ENCODE data around the gene NBPF20. TPM values are rescaled to one million over a fixed set of nuclear protein-coding genes. Genes with fewer than 3 reads are reported as not detected.
"Not testable (repeated sequence)": the region's sequence is repeated elsewhere in the genome, so short reads cannot be mapped to it uniquely, and the experiment has no call there.

NBPF20 gene, protein sequence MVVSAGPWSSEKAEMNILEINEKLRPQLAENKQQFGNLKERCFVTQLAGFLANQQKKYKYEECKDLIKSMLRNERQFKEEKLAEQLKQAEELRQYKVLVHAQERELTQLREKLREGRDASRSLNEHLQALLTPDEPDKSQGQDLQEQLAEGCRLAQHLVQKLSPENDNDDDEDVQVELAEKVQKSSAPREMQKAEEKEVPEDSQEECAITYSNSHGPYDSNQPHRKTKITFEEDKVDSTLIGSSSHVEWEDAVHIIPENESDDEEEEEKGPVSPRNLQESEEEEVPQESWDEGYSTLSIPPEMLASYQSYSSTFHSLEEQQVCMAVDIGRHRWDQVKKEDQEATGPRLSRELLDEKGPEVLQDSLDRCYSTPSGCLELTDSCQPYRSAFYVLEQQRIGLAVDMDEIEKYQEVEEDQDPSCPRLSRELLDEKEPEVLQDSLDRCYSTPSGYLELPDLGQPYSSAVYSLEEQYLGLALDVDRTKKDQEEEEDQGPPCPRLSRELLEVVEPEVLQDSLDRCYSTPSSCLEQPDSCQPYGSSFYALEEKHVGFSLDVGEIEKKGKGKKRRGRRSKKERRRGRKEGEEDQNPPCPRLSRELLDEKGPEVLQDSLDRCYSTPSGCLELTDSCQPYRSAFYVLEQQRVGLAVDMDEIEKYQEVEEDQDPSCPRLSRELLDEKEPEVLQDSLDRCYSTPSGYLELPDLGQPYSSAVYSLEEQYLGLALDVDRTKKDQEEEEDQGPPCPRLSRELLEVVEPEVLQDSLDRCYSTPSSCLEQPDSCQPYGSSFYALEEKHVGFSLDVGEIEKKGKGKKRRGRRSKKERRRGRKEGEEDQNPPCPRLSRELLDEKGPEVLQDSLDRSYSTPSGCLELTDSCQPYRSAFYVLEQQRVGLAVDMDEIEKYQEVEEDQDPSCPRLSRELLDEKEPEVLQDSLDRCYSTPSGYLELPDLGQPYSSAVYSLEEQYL (N-terminal part only)
- 0.59 TPM for polyA plus RNA-seq (2013, experiment 1 of 2; ENCODE audit: insufficient read length)
- 0.50 TPM for polyA plus RNA-seq (2013, experiment 2 of 2; ENCODE audit: insufficient read length)

DNA sequence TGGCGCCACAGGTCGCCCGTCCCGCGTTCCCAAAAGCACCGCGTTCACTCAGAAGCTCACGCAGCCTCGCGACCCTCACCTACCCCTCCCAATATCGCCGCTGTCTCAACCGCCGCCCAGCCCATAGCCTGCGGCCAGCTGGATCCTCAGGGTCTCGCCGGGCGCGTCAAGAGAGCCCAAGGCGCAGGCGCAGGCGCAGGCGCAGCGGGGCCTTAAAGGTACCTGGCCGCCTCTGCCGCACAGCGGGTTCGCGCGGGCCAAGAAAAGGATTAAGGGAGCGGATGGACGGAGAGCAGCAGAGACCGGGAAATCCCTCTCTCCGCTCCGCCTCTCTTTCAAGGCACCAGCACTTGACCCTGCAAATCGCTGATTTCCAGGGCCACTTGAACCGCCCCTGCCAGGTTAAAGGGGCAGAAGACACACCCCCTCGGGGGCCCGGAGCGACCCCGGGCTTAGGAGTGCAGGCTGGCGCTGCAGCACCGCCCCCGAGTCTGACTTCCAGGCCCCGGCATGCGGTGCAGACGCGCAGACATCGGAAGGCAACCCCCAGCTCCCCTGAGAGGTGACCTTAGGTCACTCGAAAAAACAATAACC lies at the start of gene NBPF20:
TSS of gene NBPF20 (minus strand) at position 168 of the 594 bp plus-strand sequence. CDS start 20,331 bp downstream, outside the sequence.
- DNase-seq, result peak; percentile 66

DNA sequence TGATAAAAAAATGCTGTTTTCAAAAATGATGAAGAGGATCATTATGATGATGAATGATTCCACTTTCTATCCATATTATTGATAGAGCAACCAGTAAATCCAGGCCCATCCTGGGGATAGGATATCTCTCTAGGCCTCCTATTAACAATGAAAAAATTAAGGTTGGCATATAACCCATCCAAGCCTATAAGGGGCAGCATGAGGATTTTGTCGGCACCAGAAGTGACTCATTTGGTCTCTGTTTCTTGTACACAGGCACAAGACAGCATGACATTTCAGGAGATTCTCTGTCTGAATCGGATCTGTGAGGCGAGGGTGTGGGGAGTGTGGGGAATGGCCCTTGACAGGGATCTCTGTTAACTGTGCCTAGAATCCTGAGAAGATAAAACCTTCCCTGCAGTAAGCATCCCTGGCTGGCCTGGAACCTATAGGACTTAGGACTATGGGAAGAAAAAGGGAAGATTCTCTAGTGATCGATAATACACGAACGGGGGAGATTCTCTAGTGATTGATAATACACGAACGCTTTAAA lies 49.5 kb upstream of the NBPF20 start:
- DNase-seq, result not testable (repeated sequence)

DNA sequence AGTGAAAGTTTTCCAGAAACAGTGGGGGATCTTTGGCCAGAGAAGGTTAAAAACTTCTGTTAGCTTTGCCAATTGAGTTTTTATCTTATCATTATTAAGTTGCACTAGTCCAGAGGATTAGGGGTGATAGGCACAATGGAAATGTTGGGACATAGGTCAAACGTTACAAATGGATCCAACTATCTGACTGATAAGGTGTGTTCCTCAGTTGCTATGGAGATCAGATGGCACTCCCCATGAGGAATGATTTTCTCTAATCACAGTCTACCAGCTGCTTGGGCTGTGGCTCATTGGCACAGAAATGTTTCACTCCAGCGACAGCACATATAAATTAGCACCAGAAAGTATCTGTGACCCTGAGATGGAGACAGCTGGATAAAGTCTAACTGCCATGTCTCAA lies 47.3 kb upstream of the NBPF20 start:
- DNase-seq, result not testable (repeated sequence)

DNA sequence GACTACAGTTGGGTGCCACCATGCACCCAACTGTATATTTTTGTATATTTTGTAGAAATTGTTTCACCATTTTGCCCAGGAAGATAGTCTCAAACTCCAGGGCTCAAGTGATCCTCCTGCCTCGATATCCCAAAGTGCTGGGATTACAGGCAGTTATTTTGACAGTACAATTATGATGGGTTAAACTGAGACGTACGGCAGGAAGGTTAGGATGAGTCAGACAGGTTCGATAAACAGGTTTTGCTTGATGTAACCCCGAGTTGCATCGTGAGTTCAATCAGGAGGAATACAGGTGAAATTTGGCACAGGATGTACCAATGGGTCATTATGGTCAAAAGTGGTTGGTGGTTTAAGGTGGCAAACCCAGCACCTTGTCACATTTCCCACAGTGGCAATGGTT lies 46.0 kb upstream of the NBPF20 start:
- not testable (repeated sequence) for DNase-seq

DNA sequence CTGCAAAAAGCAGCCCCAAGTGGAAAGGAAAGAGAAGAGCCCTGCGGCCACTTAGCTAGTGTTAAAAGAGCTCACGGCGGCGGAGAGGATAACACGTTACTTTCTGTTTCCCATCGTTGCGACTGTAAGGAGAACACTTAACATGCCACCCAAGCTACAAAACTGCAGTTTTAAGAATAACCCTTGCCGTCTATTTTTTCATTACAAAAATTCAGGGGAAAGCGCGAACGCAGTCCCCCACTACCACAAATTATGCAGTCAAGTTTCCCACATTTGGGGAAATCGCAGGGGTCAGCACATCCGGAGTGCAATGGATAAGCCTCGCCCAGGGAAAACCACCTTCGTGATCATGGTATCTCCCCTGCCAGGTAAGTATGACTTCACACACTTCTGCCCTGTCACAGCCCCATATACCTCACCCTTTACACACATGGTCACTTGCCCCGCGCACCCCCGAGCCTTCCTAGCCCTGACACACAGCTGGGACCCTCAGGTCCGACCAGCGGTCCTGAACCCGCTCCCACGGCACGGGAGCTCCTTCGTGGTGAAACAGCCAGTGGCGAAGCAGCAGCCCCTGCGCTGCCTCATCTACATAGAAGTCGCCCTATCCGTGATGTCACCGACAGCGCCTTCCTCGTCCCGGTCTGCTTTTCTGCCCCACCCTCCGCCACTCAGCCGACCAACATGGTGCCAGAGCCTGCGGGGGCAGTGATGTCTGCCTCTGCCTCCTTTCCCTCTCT lies 40.2 kb upstream of the NBPF20 start:
- DNase-seq, result peak; percentile 93

DNA sequence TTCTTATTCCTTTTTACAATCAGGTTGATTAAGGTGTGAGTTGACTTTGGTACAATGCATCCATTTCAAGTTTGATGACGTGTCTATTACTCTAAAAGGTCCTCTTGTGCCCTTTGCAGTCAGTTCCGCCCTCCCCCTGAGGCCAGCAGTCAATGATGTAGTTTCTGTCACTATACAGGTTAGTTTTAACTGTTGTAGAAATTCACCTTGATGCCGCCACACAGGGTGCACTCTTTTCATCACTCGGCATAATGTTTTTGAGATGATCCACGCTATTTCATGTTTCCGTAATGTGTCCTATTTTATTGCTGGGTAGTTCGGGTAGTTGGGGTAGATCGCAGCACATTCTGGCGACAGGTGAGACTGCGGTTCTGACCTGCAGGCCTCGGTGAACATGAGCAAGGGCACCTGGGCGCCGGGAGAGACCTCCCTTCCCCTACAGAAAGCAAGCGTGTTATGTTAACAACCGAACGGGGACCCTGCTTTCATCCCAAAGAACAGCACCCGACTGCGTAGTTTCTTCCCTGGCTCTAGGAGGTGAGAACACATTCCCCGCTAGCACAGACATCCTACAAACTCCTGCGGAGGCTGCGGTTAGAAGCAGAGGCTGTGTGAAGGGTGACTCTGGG lies 39.4 kb upstream of the NBPF20 start:
- DNase-seq, result not testable (repeated sequence)

DNA sequence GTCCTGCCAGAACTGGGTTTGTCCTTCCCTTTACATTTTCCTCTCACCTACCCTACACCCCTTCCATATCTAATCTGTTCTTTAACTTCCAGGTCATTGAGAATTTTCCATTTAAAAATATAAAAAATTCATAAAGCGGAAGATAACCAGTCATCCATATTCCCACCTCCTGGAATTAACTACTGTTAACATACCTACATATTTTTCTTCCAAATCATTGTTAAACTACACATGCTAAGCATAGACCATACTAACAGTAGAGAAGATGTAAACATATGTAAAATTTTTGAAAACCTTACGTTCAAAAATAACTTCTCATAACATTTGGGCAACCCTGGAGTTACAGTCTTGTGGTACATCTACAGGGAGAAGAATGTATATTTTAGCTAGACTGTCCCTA lies 38.6 kb upstream of the NBPF20 start:
- DNase-seq, result not testable (repeated sequence)

DNA sequence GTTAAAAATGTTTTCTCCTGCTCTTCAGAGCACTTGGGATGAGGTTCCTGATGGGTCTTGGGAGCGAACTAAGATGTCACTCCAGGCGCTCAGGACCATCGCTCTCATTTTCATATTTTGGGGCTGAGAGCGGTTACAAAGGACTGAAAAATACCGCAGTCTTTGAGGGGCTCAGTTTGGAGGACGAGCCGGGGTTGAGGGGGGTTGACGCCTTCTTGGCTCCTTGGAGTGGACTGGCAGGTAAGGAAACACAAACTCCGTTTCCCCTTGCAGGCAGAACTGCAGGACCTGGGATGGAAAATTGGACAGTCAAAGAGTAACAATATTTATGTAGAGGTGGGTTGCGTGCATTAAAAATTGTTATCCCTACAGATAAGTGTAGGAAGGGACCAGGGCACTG lies 35.3 kb upstream of the NBPF20 start:
- not testable (repeated sequence) for DNase-seq

DNA sequence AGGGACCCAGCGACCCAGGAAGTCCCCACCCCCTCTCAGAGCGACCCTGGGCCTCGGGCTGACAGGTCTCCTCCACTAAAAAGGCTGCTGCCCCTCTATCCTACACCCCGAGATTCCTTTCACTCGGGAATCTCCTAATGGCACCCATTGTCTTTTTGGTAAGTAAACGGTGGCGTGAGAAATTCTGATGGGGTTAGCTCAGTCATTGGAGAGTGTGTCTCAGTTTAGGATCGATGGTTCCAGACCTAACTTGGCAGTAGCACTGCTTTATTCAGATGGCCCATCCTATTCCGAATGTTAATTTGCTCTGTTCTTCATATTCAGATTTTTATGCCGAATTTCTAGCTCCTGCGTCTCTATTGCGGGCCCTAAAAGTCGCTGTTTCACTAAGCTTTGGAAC lies 34.6 kb upstream of the NBPF20 start:
- not testable (repeated sequence) for DNase-seq

DNA sequence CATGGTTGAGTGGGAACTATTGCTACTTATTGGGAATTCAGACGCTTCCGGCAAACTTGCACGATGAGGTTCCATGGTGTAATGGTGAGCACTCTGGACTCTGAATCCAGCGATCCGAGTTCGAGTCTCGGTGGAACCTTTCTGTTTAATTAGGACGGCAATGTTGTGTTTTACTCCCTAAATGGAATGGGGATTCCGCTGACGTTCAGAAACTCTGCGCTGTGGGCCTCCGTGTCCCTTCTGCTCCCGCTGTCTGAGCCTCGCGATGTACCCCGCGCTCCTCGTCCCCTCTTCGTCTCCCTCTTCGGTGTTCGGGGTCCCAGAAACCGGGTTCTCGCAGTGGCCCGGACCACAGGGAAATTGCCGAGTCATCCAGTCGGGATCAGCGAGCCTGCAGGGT lies 34.2 kb upstream of the NBPF20 start:
- not testable (repeated sequence) for DNase-seq

DNA sequence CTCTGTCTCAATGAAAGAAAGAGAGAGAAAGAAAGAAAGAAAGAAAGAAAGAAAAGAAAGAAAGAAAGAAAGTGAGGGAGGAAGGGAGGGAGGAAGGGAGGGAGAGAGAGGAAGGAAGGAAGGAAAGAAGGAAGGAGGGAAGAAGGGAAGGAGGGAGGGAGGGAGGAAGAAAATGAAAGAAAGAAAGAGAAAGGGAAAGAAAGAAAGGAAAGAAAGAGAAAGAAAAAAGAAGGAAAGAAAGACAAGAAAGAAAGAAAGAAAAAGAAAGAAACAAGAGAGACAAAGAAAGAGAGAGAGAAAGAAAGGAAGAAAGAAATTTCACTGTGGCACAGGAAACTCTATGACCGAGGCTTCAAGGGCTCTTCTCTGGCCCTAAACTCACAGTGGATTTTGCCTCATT lies 33.7 kb upstream of the NBPF20 start:
- DNase-seq, result not testable (repeated sequence)

DNA sequence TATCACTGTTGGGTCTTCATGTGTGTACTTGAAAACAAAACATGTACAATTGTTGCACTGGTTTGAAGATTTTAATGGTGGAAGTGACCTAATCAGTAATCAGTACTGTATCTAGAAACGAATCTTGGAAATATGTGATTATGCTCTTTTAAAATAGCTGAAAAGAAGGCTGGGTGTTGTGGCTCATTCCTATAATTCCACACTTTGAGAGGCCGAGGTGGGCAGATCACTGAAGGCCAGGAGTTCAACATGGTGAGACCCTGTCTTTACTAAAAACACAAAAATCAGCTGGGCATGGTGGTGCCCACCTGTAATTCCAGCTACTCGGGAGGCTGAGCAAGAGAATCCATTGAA lies 29.4 kb upstream of the NBPF20 start:
- not testable (repeated sequence) for DNase-seq

DNA sequence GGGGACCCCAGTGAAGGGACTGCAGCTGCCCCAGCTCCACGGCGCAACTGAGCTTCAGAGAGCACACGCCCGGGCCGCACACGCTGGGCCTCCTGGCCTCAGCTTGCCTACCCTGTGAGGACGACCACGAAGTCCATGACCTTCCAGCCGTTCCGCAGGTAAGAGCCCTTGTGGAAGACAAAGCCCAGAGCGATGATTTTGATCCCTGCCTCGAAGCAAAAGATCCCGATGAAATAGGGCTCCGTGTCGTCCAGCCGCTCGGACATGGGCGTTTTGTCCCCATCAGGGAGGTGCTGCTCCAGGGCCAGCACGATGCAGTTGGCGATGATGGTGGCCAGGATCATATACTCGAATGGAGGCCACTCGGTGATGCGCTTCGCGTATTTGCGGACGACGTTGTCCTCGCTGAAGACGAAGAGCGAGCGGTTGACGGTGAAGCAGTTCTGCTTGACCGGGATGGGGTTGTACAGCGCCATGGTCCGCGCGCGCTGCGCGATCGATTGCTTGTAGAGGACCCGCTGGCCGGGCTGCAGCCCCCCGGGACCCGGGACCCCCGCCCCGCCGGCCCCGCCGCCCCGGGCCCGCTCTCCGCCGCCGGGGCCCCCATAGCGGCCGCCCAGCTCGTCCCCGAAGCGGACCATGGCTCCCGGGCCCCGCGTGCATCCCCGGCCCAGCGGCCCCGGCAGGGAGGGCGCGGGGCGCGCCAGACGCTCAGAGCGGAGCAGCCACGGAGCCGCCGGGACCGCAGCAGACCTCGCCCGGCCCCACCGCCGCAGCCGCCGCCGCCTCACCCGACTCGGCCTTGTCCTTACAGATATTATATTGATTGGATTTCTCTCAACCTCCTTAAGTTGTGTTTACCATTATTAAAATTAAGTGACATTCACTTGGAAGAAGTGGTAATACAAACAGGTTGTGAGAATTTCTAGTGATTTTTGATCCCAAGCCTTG lies 28.7 kb upstream of the NBPF20 start:
- DNase-seq, result not testable (repeated sequence)

DNA sequence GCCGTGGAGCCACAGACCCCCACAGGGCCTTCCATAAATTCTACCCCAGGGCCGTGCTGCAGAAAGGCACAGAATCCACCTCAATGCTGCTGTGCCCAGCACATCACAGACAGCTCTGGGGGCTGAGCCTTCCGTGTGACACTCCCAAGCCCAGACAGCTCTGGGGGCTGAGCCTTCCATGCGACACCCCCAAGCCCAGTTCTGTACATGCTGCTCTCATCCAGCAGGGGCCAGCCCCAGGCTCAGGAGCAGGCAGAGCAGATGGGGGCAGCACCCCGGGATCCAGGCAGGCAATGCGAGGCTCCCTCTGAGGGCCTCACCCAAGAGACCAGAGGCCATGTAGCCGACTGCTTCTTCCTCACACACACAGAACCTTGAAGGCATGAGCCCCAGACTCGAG lies 27.1 kb upstream of the NBPF20 start:
- not testable (repeated sequence) for DNase-seq

DNA sequence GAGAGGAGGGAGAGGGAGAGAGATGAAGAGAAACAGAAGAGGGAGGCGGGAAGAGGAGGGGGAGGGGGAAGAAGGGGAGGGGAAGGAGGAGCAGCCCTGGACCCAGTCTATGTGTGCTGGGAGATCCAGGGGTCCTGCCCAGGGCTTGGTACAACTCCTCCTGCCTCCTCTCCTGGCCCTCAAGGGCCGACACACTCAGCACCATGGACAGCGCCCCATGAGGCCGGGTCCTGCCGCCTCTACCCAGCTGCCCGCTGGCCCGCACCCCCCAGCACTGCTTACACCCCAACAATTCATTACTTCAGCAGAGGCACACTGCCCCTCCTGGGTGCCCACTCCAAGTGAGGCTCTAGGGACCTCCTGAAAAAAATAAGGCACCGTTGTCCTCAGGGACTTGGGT lies 26.5 kb upstream of the NBPF20 start:
- DNase-seq, result peak; percentile 5

DNA sequence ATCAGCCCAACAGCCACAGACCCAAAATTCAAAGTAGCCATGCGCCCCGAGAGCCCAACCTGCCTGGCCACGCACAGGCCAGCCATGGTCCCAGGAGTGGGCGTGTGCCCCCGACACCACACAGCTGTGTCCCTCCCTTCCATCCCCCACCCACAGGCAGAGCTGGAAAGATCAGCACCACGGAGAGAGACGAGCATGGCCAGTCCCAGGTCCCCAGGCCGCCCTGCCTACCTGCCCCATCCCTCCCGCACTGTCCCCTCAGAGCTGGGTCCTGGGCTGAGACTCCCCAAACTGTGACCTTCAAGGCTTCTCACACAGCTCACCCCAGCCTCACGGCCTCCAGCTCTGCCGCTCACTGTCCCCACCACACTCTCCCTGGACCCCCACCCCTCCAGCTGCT lies 19.8 kb upstream of the NBPF20 start:
- DNase-seq, result not testable (repeated sequence)

DNA sequence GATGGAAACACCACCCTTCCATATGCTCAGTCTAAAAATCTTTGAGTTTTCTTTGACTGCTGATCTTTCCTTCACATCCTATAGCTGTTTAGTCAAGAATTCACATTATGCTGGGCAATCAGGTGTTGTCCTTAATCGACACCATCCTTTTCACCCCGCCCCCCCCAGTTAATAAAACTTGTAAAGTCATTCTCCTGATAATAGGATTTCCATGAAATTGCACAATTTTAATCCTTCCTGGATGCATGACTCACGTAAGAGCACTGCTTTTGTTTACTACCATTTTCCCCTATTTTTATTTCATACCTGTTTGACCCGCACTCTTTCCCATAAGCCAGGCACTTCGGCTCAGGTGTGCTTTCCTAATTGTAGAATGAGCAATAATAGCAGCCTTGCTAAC lies 16.9 kb upstream of the NBPF20 start:
- DNase-seq, result not testable (repeated sequence)

DNA sequence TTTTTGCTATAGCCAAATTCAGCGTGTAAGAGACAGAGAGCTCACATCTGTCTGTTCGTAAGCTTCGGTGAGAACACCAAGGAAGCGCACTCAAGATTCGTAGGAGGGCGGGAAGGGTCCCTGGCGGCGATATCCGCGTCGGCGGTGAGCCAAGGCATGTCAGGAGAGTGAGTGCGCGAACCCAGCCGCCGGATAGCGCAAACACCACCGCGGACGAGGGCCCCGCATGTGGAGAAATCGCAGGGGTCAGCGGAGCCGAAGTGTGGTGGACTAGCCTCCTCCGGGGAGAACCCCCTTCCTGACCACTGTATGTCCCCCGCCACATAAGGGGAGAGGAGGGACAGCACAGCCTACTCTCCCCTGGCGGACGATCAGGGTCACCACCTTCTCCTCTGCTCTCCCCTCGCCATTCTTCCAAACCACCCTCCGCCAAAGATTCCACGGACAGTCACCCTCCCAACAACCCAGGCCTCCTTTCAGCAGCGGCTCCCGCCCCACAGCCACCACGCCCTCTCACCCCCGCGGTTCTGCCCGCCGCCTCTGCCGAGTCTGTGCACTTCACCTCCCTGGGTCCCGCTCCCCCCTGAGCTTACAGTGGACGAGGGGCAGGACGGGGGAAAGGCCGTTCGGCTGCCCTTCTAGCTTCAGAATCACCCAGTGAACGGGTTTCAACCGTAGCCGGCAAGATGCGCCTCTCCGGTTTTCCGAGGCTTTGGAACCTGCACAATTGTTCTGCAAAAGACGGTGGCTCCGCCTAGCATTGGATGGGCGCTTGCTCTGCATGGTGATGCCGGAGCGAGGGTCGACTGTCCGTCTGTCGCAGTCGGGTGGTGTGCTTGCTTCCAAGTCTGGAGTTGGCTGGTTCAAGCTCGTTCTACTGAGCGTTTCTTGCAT lies 6.2 kb upstream of the NBPF20 start:
- DNase-seq, result not testable (repeated sequence)

DNA sequence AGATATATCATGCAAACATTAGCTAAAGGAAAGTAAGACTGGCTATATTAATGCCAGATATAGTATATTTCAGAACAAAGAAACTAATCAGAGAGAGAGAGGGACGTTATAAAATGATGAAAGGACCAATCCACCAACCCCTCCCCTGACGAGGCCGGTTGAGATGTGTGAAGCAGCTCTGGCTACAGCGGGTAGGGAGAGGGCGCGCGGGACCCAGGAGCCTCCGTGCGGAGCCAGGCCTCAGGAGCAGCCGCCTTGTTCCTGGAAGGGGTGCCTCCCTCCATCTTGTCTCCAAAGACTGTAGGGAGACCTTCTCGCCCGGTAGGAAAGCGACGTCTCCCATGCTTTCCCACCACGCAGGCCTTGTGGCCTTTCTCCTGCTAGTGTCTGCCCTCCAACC lies 5.4 kb upstream of the NBPF20 start:
- DNase-seq, result not testable (repeated sequence)

Data from fibroblast of skin of back (primary cell).